H1 (cell line): ENCODE measurements around the gene DHX32.

Source experiments
- BRCA1 ChIP-seq: IDR thresholded peaks from 2 replicates; pipeline ENCODE4 v1.6.1; 2012; ENCODE audit warnings: low read depth, low read length, improper control_type of control experiment
- EP300 ChIP-seq, 2 experiments: IDR thresholded peaks; 1 replicate in 1 of 2; 2 replicates in 1 of 2; pipeline ENCODE4 v1.6.1; 2011 to 2012; ENCODE audit warnings: low read depth in 2 of 2, low read length in 2 of 2, mild to moderate bottlenecking in 2 of 2, borderline replicate concordance in 1 of 2, inconsistent platforms in 1 of 2, moderate library complexity in 1 of 2
- HDAC6 ChIP-seq: IDR thresholded peaks from one replicate; pipeline ENCODE4 v1.7.1; 2012; ENCODE audit warnings: low read depth, mild to moderate bottlenecking, inconsistent platforms, low read length, moderate library complexity
- KDM1A ChIP-seq: fragments of 200-600, 300-600 bp; sonication (generic); IDR thresholded peaks from 2 replicates; pipeline ENCODE4 v1.7.1; 2016; ENCODE audit warnings: mild to moderate bottlenecking, low read length, borderline replicate concordance
- MAFK ChIP-seq: IDR thresholded peaks from 2 replicates; pipeline ENCODE4 v1.6.1; 2012; ENCODE audit warnings: low read depth, mild to moderate bottlenecking, improper control_type of control experiment, low read length
- PHF8 ChIP-seq: fragments of 200-600 bp; sonication (generic); conservative IDR thresholded peaks from 2 replicates; pipeline ENCODE4 v1.7.1; 2012; ENCODE audit warnings: low read depth, mild to moderate bottlenecking, inconsistent platforms, low read length, moderate library complexity
- POLR2AphosphoS5 ChIP-seq: IDR thresholded peaks from 2 replicates; pipeline ENCODE4 v1.6.1; 2011; ENCODE audit warnings: low read depth, low read length
- SIN3A ChIP-seq, 2 experiments: IDR thresholded peaks in 1 of 2; conservative IDR thresholded peaks in 1 of 2; 2 replicates each; pipeline ENCODE4 v1.6.1; 2011 to 2012; ENCODE audit warnings: low read length in 2 of 2, improper control_type of control experiment in 1 of 2, low read depth in 1 of 2, mild to moderate bottlenecking in 1 of 2
- SUZ12 ChIP-seq: fragments of 200-600 bp; sonication (generic); IDR thresholded peaks from 2 replicates; pipeline ENCODE4 v1.6.1; 2012; ENCODE audit warnings: mild to moderate bottlenecking, inconsistent platforms, low read length, moderate library complexity, mixed read lengths
- TAF1 ChIP-seq: IDR thresholded peaks from 2 replicates; pipeline ENCODE4 v1.6.1; 2011; ENCODE audit warnings: mild to moderate bottlenecking, low read depth, low read length
- YY1 ChIP-seq: IDR thresholded peaks from 2 replicates; pipeline ENCODE4 v1.6.1; 2011; ENCODE audit warnings: low read depth, mild to moderate bottlenecking, low read length
- TF ChIP-seq, protein P1 (sequence below), 3 experiments: IDR thresholded peaks; 1 replicate in 2 of 3; 2 replicates in 1 of 3; pipeline versions ENCODE4 v1.5.1 to v1.6.1; 2011; ENCODE audit warnings: low read length in 3 of 3, mild to moderate bottlenecking in 3 of 3, inconsistent platforms in 2 of 3, low read depth in 1 of 3, moderate library complexity in 1 of 3; ENCODE audit not compliant: insufficient read depth in 1 of 3; ENCODE audit errors: control extremely low read depth in 1 of 3

DNA sequence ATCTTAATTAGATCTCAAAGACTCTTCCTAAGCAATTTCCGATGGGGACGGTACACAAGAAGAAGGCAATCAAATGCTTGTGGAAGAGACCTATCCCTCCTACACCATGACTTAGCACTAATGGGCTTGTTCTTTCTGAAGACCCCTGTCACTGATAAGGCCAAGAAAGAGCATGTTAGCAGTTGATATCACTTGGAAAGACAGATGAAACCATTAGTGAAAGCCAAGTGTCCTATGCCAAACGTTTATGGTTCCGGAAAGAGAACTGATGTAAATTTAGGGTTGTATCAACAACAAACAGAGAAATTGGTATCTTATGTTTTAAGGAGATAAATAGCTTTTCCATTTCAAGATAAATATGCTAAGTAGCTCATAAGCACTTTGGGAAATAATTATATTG is 64.5 kb downstream of the DHX32 start:
- TF ChIP-seq HDAC6 (no peak), EP300 (IDR thresholded peaks at IDR 0.05; ENCODE audit: borderline replicate concordance in 1 of 2, low read depth in 2 of 2, low read length in 2 of 2) (no peak), YY1 (no peak), BRCA1 (no peak), MAFK (no peak), POLR2AphosphoS5 (no peak), TAF1 (no peak), KDM1A (no peak), SUZ12 (no peak), SIN3A (conservative IDR thresholded peaks at IDR 0.05 in 1 of 2, IDR thresholded peaks at IDR 0.05 in 1 of 2; ENCODE audit: low read depth in 1 of 2, low read length in 2 of 2) (no peak), PHF8 (no peak)
- TF ChIP-seq, protein P1, sequence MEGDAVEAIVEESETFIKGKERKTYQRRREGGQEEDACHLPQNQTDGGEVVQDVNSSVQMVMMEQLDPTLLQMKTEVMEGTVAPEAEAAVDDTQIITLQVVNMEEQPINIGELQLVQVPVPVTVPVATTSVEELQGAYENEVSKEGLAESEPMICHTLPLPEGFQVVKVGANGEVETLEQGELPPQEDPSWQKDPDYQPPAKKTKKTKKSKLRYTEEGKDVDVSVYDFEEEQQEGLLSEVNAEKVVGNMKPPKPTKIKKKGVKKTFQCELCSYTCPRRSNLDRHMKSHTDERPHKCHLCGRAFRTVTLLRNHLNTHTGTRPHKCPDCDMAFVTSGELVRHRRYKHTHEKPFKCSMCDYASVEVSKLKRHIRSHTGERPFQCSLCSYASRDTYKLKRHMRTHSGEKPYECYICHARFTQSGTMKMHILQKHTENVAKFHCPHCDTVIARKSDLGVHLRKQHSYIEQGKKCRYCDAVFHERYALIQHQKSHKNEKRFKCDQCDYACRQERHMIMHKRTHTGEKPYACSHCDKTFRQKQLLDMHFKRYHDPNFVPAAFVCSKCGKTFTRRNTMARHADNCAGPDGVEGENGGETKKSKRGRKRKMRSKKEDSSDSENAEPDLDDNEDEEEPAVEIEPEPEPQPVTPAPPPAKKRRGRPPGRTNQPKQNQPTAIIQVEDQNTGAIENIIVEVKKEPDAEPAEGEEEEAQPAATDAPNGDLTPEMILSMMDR (IDR thresholded peaks at IDR 0.05; ENCODE audit: control extremely low read depth in 1 of 3, insufficient read depth in 1 of 3, low read depth in 1 of 3, low read length in 3 of 3), result no peak
